Measurements from ENCODE around the gene FARS2. TPM values are rescaled to one million over a fixed set of nuclear protein-coding genes. Genes with fewer than 3 reads are reported as not detected.

FARS2 gene
- total and polyA plus RNA-seq, 4 donors, result 6.3 to 14.2 (median 10.5) TPM

DNA sequence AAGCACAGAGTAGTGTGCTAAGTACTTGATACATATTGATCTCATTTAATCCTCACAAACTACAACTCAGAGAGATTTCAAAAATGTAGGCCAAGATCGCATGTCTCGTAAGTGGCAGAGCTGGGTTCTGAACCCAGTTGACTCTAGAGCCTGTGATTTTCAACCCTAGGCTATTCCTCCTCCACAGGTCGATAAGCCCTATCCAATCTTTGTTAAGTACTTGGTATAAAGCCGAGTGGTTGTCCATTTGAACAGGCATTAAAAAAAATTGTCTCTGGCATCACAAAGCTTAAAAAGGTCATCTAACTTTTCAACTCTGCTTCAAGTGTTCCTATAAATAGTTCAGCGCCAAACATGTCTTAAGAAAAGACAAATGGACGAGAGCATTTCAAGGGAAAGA, 38.0 kb upstream of the FARS2 start:
- intact Hi-C loops (cut with DNase I), result no loop called here
- DNase-seq, result no peak
- Histone ChIP-seq H3K27ac (ENCODE audit: low read depth in 1 of 2, low read length in 2 of 2) (no peak overlapping the region), H3K9me3 (ENCODE audit: control insufficient read depth, low read length) (no peaks in the 10 kb centered on the region), H3K4me1 (ENCODE audit: control insufficient read depth in 1 of 2, insufficient read depth in 2 of 2, low read length in 2 of 2) (no peaks in the 10 kb centered on the region), H3K27me3 (ENCODE audit: control insufficient read depth in 1 of 2, insufficient read depth in 2 of 2, low read length in 1 of 2) (no peaks in the 10 kb centered on the region), H3K36me3 (ENCODE audit: control insufficient read depth in 1 of 2, insufficient read depth in 2 of 2, low read length in 1 of 2) (no peaks in the 10 kb centered on the region), H3K4me3 (ENCODE audit: low read length in 2 of 2) (no peak overlapping the region)
- no peak for ATAC-seq (ENCODE audit: low FRiP score)
- 83 to 89% methylated on average over 6 of the region's 6 CpGs for WGBS, 2 donors

DNA sequence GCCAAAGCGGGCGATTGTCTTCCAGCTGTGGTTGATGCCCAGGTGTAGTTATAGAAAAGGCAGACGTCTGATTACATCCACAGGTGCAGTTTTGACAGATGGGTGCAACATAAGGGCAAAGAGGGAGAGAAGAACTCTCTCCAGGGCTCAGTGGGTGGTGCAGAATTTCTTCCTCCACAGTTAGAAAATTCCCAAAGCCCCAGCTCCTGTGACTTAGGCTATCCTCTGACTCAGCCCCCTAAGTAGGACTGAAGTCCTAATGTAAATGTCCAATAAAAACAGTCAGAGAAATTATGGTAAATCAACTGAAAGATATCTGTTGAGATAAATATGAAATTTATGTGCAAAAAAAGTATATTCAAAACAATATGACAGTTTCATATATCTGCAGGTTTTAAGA, 32.0 kb upstream of the FARS2 start:
- ATAC-seq (ENCODE audit: low FRiP score) (no peak), DNase-seq (no peak)
- no peaks in the 10 kb centered on the region for H3K36me3 ChIP-seq (ENCODE audit: control insufficient read depth in 1 of 2, insufficient read depth in 2 of 2, low read length in 1 of 2)
- 84 to 90% methylated on average over 3 of the region's 3 CpGs for WGBS, 2 donors
- intact Hi-C loops (cut with DNase I), result no loop called here
- H3K4me3 ChIP-seq (ENCODE audit: low read length in 2 of 2), result no peak overlapping the region
- H3K27me3 ChIP-seq (ENCODE audit: control insufficient read depth in 1 of 2, insufficient read depth in 2 of 2, low read length in 1 of 2), result no peaks in the 10 kb centered on the region
- H3K27ac ChIP-seq (ENCODE audit: low read depth in 1 of 2, low read length in 2 of 2), result no peak overlapping the region
- H3K4me1 ChIP-seq (ENCODE audit: control insufficient read depth in 1 of 2, insufficient read depth in 2 of 2, low read length in 2 of 2), result peaks cover 0 to 3% of the 10 kb centered on the region in 2 donors
- H3K9me3 ChIP-seq (ENCODE audit: control insufficient read depth, low read length), result no peaks in the 10 kb centered on the region

DNA sequence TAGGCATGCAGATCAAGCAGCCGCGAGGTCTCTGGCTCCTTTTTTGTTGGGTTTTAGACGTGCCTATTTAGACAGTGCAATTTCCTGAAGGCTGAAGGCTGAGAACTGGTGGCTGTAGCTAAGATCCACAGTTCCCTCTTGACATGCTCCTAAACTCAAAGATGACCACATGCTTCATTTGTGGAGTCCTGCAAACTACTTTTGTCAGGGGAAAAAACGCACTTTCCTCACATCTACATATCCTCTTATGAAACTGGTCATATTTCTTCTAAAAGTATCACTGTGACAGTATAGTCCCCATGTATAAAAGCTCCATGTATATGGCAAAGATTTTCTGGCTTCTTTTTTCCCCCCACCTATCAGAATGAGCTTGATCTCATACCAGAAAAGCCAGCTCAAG, 31.2 kb upstream of the FARS2 start:
- Histone ChIP-seq H3K4me1 (ENCODE audit: control insufficient read depth in 1 of 2, insufficient read depth in 2 of 2, low read length in 2 of 2) (peaks cover 0 to 3% of the 10 kb centered on the region in 2 donors), H3K9me3 (ENCODE audit: control insufficient read depth, low read length) (no peaks in the 10 kb centered on the region), H3K36me3 (ENCODE audit: control insufficient read depth in 1 of 2, insufficient read depth in 2 of 2, low read length in 1 of 2) (no peaks in the 10 kb centered on the region), H3K27me3 (ENCODE audit: control insufficient read depth in 1 of 2, insufficient read depth in 2 of 2, low read length in 1 of 2) (no peaks in the 10 kb centered on the region), H3K27ac (ENCODE audit: low read depth in 1 of 2, low read length in 2 of 2) (no peak overlapping the region), H3K4me3 (ENCODE audit: low read length in 2 of 2) (no peak overlapping the region)
- WGBS, 2 donors, result 47 to 62% methylated on average over 4 of the region's 4 CpGs
- intact Hi-C loops (cut with DNase I), result no loop called here
- DNase-seq (no peak), ATAC-seq (ENCODE audit: low FRiP score) (no peak)

DNA sequence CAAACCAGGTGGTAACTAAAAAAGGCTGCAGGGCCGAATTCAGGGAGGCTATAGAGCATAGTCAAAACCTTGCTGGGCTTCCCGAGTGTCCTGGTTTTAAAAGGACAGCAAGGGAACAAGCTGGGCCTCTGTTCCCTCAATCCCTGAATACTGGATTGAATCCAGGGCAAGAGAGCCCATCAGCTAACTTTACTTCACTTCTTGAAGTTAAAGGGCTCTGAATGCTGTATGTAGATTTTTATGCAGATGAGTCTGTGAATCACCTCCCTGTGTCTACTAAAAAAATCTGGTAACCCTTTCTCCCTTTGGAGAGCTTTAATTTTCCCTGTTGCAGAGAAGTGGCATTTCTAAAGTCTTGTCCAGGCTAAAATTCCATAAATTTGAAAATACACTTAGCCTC, 30.0 kb upstream of the FARS2 start:
- Histone ChIP-seq H3K27me3 (ENCODE audit: control insufficient read depth in 1 of 2, insufficient read depth in 2 of 2, low read length in 1 of 2) (no peaks in the 10 kb centered on the region), H3K36me3 (ENCODE audit: control insufficient read depth in 1 of 2, insufficient read depth in 2 of 2, low read length in 1 of 2) (no peaks in the 10 kb centered on the region), H3K9me3 (ENCODE audit: control insufficient read depth, low read length) (no peaks in the 10 kb centered on the region), H3K27ac (ENCODE audit: low read depth in 1 of 2, low read length in 2 of 2) (no peak overlapping the region), H3K4me3 (ENCODE audit: low read length in 2 of 2) (no peak overlapping the region), H3K4me1 (ENCODE audit: control insufficient read depth in 1 of 2, insufficient read depth in 2 of 2, low read length in 2 of 2) (peaks cover 0 to 3% of the 10 kb centered on the region in 2 donors)
- DNase-seq (no peak), ATAC-seq (ENCODE audit: low FRiP score) (no peak)
- WGBS, 2 donors, result 56 to 58% methylated on average over 2 of the region's 2 CpGs
- intact Hi-C loops (cut with DNase I), result no loop called here

DNA sequence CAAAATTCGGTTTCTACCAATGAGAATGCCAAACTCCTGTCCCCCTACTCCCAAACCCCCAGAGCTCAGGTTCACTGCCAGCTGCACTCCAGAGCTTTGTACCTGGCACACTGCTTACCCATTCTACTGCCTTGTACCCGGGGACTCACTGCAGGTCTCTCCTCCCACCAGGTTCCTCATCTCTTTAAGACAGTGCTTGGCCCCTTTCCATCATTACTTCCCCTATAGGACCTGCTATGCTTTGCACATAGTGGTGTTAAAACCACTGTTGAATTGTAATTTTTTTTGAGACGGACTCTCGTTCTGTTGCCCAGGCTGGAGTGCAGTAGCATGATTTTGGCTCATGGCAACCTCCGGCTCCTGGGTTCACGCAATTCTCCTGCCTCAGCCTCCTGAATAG, 26.4 kb upstream of the FARS2 start:
- H3K27me3 ChIP-seq (ENCODE audit: control insufficient read depth in 1 of 2, insufficient read depth in 2 of 2, low read length in 1 of 2), result no peaks in the 10 kb centered on the region
- H3K4me1 ChIP-seq (ENCODE audit: control insufficient read depth in 1 of 2, insufficient read depth in 2 of 2, low read length in 2 of 2), result peaks cover 0 to 3% of the 10 kb centered on the region in 2 donors
- 78 to 92% methylated on average over 6 of the region's 6 CpGs for WGBS, 2 donors
- no peaks in the 10 kb centered on the region for H3K36me3 ChIP-seq (ENCODE audit: control insufficient read depth in 1 of 2, insufficient read depth in 2 of 2, low read length in 1 of 2)
- intact Hi-C loops (cut with DNase I), result no loop called here
- DNase-seq (no peak), ATAC-seq (ENCODE audit: low FRiP score) (no peak)
- H3K4me3 ChIP-seq (ENCODE audit: low read length in 2 of 2), result no peak overlapping the region
- H3K27ac ChIP-seq (ENCODE audit: low read depth in 1 of 2, low read length in 2 of 2), result no peak overlapping the region
- no peaks in the 10 kb centered on the region for H3K9me3 ChIP-seq (ENCODE audit: control insufficient read depth, low read length)

DNA sequence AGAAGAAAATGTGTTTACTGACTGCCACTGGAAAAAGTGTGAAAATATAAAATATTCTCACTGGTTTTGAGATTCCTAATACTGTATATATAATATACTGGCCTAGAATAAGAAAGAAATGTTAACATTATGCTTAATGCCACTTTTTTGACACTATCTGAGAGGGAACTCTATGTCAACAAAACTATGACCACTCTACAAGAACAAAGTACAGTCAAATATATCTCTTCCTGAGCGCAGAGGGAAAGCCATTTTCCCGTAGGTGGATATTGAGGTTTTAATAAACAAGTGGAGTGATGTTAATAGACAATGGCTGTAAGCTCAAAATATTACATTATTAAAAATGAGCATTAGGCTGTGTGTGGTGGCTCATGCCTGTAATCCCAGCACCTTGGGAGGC, 25.5 kb upstream of the FARS2 start:
- intact Hi-C loops (cut with DNase I), result no loop called here
- no peak for DNase-seq
- Histone ChIP-seq H3K36me3 (ENCODE audit: control insufficient read depth in 1 of 2, insufficient read depth in 2 of 2, low read length in 1 of 2) (no peaks in the 10 kb centered on the region), H3K4me3 (ENCODE audit: low read length in 2 of 2) (no peak overlapping the region), H3K4me1 (ENCODE audit: control insufficient read depth in 1 of 2, insufficient read depth in 2 of 2, low read length in 2 of 2) (peaks cover 0 to 3% of the 10 kb centered on the region in 2 donors), H3K27ac (ENCODE audit: low read depth in 1 of 2, low read length in 2 of 2) (no peak overlapping the region), H3K27me3 (ENCODE audit: control insufficient read depth in 1 of 2, insufficient read depth in 2 of 2, low read length in 1 of 2) (no peaks in the 10 kb centered on the region), H3K9me3 (ENCODE audit: control insufficient read depth, low read length) (no peaks in the 10 kb centered on the region)
- 94 to 96% methylated on average over 2 of the region's 2 CpGs for WGBS, 2 donors
- no peak for ATAC-seq (ENCODE audit: low FRiP score)

DNA sequence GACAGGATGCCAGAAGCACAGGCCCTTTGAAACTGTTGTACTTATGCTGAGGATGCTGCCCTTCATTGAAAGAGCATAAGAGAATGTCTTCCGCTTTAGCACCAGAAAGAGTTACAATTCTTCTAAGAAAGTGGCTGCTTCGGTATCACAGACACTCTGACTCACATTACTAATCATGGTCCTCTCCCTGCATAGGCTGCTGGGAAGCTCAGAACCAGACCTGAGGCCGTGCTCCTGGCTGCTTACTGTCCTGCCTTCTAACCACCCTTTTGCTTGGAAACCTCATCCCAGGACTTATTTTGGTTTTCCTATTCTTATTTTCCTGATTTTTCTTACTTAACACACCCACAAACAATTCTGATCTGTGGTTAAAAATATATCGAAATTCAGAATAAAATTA, 23.5 kb upstream of the FARS2 start:
- no peak overlapping the region for H3K4me3 ChIP-seq (ENCODE audit: low read length in 2 of 2)
- H3K36me3 ChIP-seq (ENCODE audit: control insufficient read depth in 1 of 2, insufficient read depth in 2 of 2, low read length in 1 of 2), result no peaks in the 10 kb centered on the region
- H3K27ac ChIP-seq (ENCODE audit: low read depth in 1 of 2, low read length in 2 of 2), result no peak overlapping the region
- H3K9me3 ChIP-seq (ENCODE audit: control insufficient read depth, low read length), result no peaks in the 10 kb centered on the region
- intact Hi-C loops (cut with DNase I), result no loop called here
- ATAC-seq (ENCODE audit: low FRiP score) (no peak), DNase-seq (no peak)
- WGBS, 2 donors, result 88 to 90% methylated on average over 4 of the region's 4 CpGs
- H3K27me3 ChIP-seq (ENCODE audit: control insufficient read depth in 1 of 2, insufficient read depth in 2 of 2, low read length in 1 of 2), result no peaks in the 10 kb centered on the region
- no peaks in the 10 kb centered on the region for H3K4me1 ChIP-seq (ENCODE audit: control insufficient read depth in 1 of 2, insufficient read depth in 2 of 2, low read length in 2 of 2)

DNA sequence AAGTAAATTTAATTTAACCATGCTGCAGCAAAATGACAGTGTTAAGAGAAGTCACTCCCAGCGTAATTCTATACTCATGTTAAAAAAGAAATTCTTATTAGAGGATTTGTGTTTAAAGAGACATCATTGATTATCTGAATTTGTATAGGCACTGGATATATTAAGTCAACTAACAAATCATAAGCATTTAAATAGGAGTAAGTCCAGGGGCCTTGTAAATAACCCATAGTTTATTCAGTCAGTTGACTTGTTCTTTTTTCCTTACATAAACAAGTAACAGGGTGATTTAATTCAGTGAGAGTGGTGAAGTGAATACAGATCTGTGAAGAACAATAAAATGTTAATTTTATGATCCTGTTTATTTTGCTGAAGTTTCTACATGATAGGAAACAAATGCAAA, 23.0 kb upstream of the FARS2 start:
- intact Hi-C loops (cut with DNase I), result no loop called here
- H3K27me3 ChIP-seq (ENCODE audit: control insufficient read depth in 1 of 2, insufficient read depth in 2 of 2, low read length in 1 of 2), result no peaks in the 10 kb centered on the region
- H3K4me1 ChIP-seq (ENCODE audit: control insufficient read depth in 1 of 2, insufficient read depth in 2 of 2, low read length in 2 of 2), result no peaks in the 10 kb centered on the region
- WGBS, 2 donors, result 95 to 98% methylated on average over 1 of the region's 1 CpG
- H3K4me3 ChIP-seq (ENCODE audit: low read length in 2 of 2), result no peak overlapping the region
- DNase-seq (no peak), ATAC-seq (ENCODE audit: low FRiP score) (no peak)
- H3K9me3 ChIP-seq (ENCODE audit: control insufficient read depth, low read length), result no peaks in the 10 kb centered on the region
- no peaks in the 10 kb centered on the region for H3K36me3 ChIP-seq (ENCODE audit: control insufficient read depth in 1 of 2, insufficient read depth in 2 of 2, low read length in 1 of 2)
- H3K27ac ChIP-seq (ENCODE audit: low read depth in 1 of 2, low read length in 2 of 2), result no peak overlapping the region

DNA sequence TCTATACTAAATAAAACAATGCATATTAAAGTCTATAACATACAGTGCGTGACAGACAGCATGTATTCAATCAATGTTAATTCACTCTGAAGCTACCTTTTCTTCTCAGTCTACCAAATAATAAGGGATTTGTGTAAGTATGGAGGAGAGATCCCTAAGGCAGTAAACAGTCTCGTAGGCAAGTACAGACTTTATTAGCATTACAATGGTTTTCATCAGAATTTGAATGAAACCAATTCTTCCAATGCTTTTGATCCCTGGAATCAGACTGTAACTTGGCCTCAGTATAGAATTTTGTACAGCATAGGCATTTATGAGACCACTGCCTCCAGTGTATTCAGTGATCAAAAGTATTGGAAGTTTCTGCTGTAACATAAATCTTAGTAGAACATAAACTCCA, 20.1 kb upstream of the FARS2 start:
- intact Hi-C loops (cut with DNase I), result no loop called here
- Histone ChIP-seq H3K4me3 (ENCODE audit: low read length in 2 of 2) (no peak overlapping the region), H3K36me3 (ENCODE audit: control insufficient read depth in 1 of 2, insufficient read depth in 2 of 2, low read length in 1 of 2) (no peaks in the 10 kb centered on the region), H3K4me1 (ENCODE audit: control insufficient read depth in 1 of 2, insufficient read depth in 2 of 2, low read length in 2 of 2) (no peaks in the 10 kb centered on the region), H3K27me3 (ENCODE audit: control insufficient read depth in 1 of 2, insufficient read depth in 2 of 2, low read length in 1 of 2) (no peaks in the 10 kb centered on the region), H3K27ac (ENCODE audit: low read depth in 1 of 2, low read length in 2 of 2) (no peak overlapping the region), H3K9me3 (ENCODE audit: control insufficient read depth, low read length) (no peaks in the 10 kb centered on the region)
- ATAC-seq (ENCODE audit: low FRiP score) (no peak), DNase-seq (no peak)
- WGBS, 2 donors, result 96 to 98% methylated on average over 2 of the region's 2 CpGs
